Amniotic epithelial cell (primary cell): ENCODE data around the gene SPINK14.

Experiments
- DNase-seq: peaks from one replicate; pipeline ENCODE4 v3.0.0-alpha.2; 2010; ENCODE audit warnings: low read depth

SPINK14 gene

GRCh38 chr5:148168246-148168645 lies at the start of gene SPINK14:
SPINK14 (plus strand) TSS chr5:148168546; CDS start chr5:148169733, 1,187 bp downstream.
- DNase-seq, result no peak

- DNase-seq, result no peak
These were observed 48.0 kb upstream of the SPINK14 start for GRCh38 chr5:148120317-148120716.

- peak; percentile 1 for DNase-seq
These were observed 42.7 kb upstream of the SPINK14 start for GRCh38 chr5:148125641-148126040.

- no peak for DNase-seq
These were observed 33.0 kb upstream of the SPINK14 start for GRCh38 chr5:148135091-148136048.

- no peak for DNase-seq
These were observed 27.5 kb upstream of the SPINK14 start for GRCh38 chr5:148140846-148141245.

- DNase-seq, result no peak
These were observed 26.7 kb upstream of the SPINK14 start for GRCh38 chr5:148141645-148142044.

- no peak for DNase-seq
These were observed 22.4 kb upstream of the SPINK14 start for GRCh38 chr5:148145916-148146315.

GRCh38 chr5:148146487-148146886 lies 21.9 kb upstream of the SPINK14 start:
- DNase-seq, result no peak

- DNase-seq, result no peak
These were observed 20.9 kb upstream of the SPINK14 start for GRCh38 chr5:148147415-148147814.

- no peak for DNase-seq
These were observed 16.5 kb upstream of the SPINK14 start for GRCh38 chr5:148151872-148152271.

GRCh38 chr5:148152781-148153180 lies 15.6 kb upstream of the SPINK14 start:
- DNase-seq, result no peak

GRCh38 chr5:148156609-148157008 lies 11.7 kb upstream of the SPINK14 start:
- no peak for DNase-seq

GRCh38 chr5:148162038-148162437 lies 6.3 kb upstream of the SPINK14 start:
- DNase-seq, result no peak

GRCh38 chr5:148163345-148163744 lies 5.0 kb upstream of the SPINK14 start:
- no peak for DNase-seq

GRCh38 chr5:148166550-148167283 lies 1.6 kb upstream of the SPINK14 start:
- DNase-seq, result no peak

- DNase-seq, result no peak
These were observed 4.0 kb downstream of the SPINK14 start for GRCh38 chr5:148172377-148172776.

GRCh38 chr5:148176480-148176879 lies 8.1 kb downstream of the SPINK14 start:
- no peak for DNase-seq

GRCh38 chr5:148177207-148177606 lies 8.9 kb downstream of the SPINK14 start:
- no peak for DNase-seq

- DNase-seq, result peak; percentile 63
These were observed 11.0 kb downstream of the SPINK14 start for GRCh38 chr5:148179234-148179824.

- DNase-seq, result peak; percentile 77
These were observed 18.1 kb downstream of the SPINK14 start for GRCh38 chr5:148186248-148187003.

- no peak for DNase-seq
These were observed 22.7 kb downstream of the SPINK14 start for GRCh38 chr5:148191010-148191409.

- DNase-seq, result no peak
These were observed 24.9 kb downstream of the SPINK14 start for GRCh38 chr5:148193202-148193601.
